Adipose tissue (tissue), 3 donors: ENCODE measurements around the gene C16orf90. TPM values are rescaled to one million over a fixed set of nuclear protein-coding genes. Genes with fewer than 3 reads are reported as not detected.
A peak's percentile ranks its signal among the peaks of the same experiment; 100 is the strongest.

ENCODE experiments used
- H3K27ac ChIP-seq: one replicate; pipeline ENCODE4 v1.5.1; 2013; ENCODE audit warnings: low read depth, low read length
- WGBS, 3 donors: extraction: QIAGEN DNeasy Blood & Tissue Kit; methylation state at CpG; one replicate each; pipeline ENCODE4 v1.1.7; 2013; 5-methylcytosine and 5-hydroxymethylcytosine counted together
- polyA plus RNA-seq, 3 donors: library from polyadenylated mRNA; stranded (reverse); fragments of 200-250 nt; gene quantifications; one replicate each; pipeline ENCODE4 v1.2.3, GENCODE V29; 2013
- donor health status: healthy with polysubstance abuse.
- donor health status: Bipolar disorder and iron deficiency.
- donor health status: healthy.

Gene C16orf90
- polyA plus RNA-seq, 3 donors = not detected

- WGBS, 3 donors = 1% methylated on average over 62 to 83 of the region's 83 CpGs
- peak overlapping the region; percentile 91 for H3K27ac ChIP-seq
Measured at GRCh38 chr16:3457434-3458252, 37.6 kb downstream of the C16orf90 start.

GRCh38 chr16:3454631-3455147, 40.6 kb downstream of the C16orf90 start:
- WGBS, 3 donors = 64 to 78% (median 78%) methylated on average over 10 of the region's 10 CpGs
- H3K27ac ChIP-seq = no peak overlapping the region

DNA sequence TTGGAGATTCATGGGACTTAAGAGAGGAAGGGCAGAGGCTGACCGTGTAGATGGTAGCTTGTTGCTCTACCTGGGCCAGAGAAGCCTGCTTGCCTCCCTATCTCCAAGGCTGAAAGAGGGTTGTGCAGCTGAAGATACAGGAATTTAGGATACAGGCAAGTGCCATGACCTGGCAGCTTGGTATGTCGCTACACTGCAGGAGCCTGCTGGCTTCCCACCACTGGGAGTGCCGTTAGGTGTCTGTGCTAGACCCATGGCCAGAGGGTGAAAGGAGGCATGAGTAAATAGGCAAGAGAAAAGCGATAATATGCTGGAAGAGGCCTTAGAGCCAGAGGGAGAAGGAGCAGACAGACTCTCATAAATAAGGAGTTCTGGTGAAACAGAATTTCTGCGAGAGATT, 41.2 kb downstream of the C16orf90 start:
- no peak overlapping the region for H3K27ac ChIP-seq
- WGBS, 3 donors = 86 to 90% (median 89%) methylated on average over 5 of the region's 5 CpGs

- WGBS, 3 donors = 37 to 51% (median 38%) methylated on average over 10 of the region's 10 CpGs
- no peak overlapping the region for H3K27ac ChIP-seq
Measured at GRCh38 chr16:3444032-3444388, 51.3 kb downstream of the C16orf90 start.

Other genes starting within 250 kb of the C16orf90 start
- gene MEFV, start 238.9 kb downstream of the C16orf90 start, polyA plus RNA-seq = 1 to 10 TPM in 2 of 3 donors, under 1 TPM in 1; 0.18 to 2.8 (median 2.1) TPM
- 10 to 100 TPM; 11.9 to 25.7 (median 15.9) TPM for gene ZNF263, start 212.0 kb downstream of the C16orf90 start, polyA plus RNA-seq
- 1 to 10 TPM; 1.2 to 2.1 (median 2.0) TPM for gene TIGD7, start 190.1 kb downstream of the C16orf90 start, polyA plus RNA-seq
- 10 to 100 TPM in 2 of 3 donors, 1 to 10 TPM in 1; 8.1 to 15.0 (median 10.4) TPM for gene ZNF75A, start 190.0 kb downstream of the C16orf90 start, polyA plus RNA-seq
- under 1 TPM in 2 of 3 donors, not detected in 1; 0.03 to 0.09 TPM for gene OR2C1, start 139.6 kb downstream of the C16orf90 start, polyA plus RNA-seq
- gene ZSCAN32, start 94.5 kb downstream of the C16orf90 start, polyA plus RNA-seq = 10 to 100 TPM in 1 of 3 donors, 1 to 10 TPM in 2; 4.5 to 10.1 (median 6.0) TPM
- gene ZNF174, start 94.3 kb downstream of the C16orf90 start, polyA plus RNA-seq = 1 to 10 TPM; 3.4 to 4.7 (median 4.3) TPM
- gene ZNF597, start 52.0 kb downstream of the C16orf90 start, polyA plus RNA-seq = 1 to 10 TPM in 2 of 3 donors, under 1 TPM in 1; 0.58 to 1.5 (median 1.0) TPM
- 10 to 100 TPM; 25.0 to 32.4 (median 25.9) TPM for gene NAA60, start 51.8 kb downstream of the C16orf90 start, polyA plus RNA-seq
- gene CLUAP1, start 5.5 kb upstream of the C16orf90 start, polyA plus RNA-seq = 10 to 100 TPM in 1 of 3 donors, 1 to 10 TPM in 2; 8.5 to 16.5 (median 9.3) TPM
- gene NLRC3, start 81.9 kb upstream of the C16orf90 start, polyA plus RNA-seq = under 1 TPM; 0.22 to 0.86 (median 0.26) TPM
- 1 to 10 TPM in 2 of 3 donors, under 1 TPM in 1; 0.84 to 1.7 (median 1.3) TPM for gene SLX4, start 116.1 kb upstream of the C16orf90 start, polyA plus RNA-seq
- 1 to 10 TPM; 3.3 to 6.0 (median 4.7) TPM for gene DNASE1, start 159.2 kb upstream of the C16orf90 start, polyA plus RNA-seq
- 10 to 100 TPM; 52.4 to 87.2 (median 65.8) TPM for gene TRAP1, start 222.0 kb upstream of the C16orf90 start, polyA plus RNA-seq